ENCODE measurements around the gene RSKR. TPM values are rescaled to one million over a fixed set of nuclear protein-coding genes. Genes with fewer than 3 reads are reported as not detected.

RSKR gene
- total and polyA plus RNA-seq, 9 of the 15 experiments (the other 6 are each of a cell fraction or from before 2014, with no cell fraction given): 1.4 to 42.3 (median 16.2) TPM

DNA sequence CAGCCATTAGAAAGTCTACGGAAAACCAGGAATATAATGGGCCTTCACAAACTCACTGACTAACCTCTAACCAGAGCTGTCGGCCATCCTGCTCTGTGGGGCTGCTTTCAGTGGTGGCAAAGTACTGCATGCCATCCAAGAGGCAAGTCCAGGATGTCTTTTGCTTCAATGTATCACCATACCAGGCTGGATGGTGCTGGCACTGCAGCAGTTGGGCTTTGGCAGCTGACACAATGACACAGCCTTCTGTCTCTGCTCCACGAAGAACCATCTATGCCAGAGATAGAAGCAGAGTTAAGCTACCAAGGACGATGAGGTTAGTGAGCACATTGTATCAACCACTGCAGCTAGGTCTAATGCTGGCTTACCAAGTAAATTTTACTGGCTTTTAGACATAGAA lies 9.7 kb upstream of the RSKR start:
- Histone ChIP-seq H3K9me1 (ENCODE audit: control insufficient read depth, insufficient read depth, low read length) (no peaks in the 10 kb centered on the region), H3K9me3 (replicated peaks; ENCODE audit: control insufficient read depth, insufficient read depth, low read depth, low read length) (no peaks in the 10 kb centered on the region), H2AFZ (ENCODE audit: low read depth, low read length) (no peak overlapping the region), H4K20me1 (replicated peaks; ENCODE audit: control insufficient read depth, insufficient read depth, low read length) (no peaks in the 10 kb centered on the region), H3K4me3 (no peak overlapping the region), H3K27ac (ENCODE audit: extremely low read depth, low read depth, low read length) (no peak overlapping the region), H3K79me2 (ENCODE audit: control insufficient read depth, insufficient read depth, low read length) (no peaks in the 10 kb centered on the region), H3K27me3 (ENCODE audit: control insufficient read depth in 2 of 2, insufficient read depth in 2 of 2, low read length in 2 of 2) (no peaks in the 10 kb centered on the region), H3K36me3 (ENCODE audit: control insufficient read depth, insufficient read depth, low read length) (peaks cover 96% of the 10 kb centered on the region), H3K4me2 (ENCODE audit: insufficient read depth, low read length) (no peak overlapping the region), H3K4me1 (replicated peaks in 1 of 2; ENCODE audit: control insufficient read depth in 2 of 2, insufficient read depth in 2 of 2, low read length in 2 of 2) (no peaks in the 10 kb centered on the region), H3K9ac (ENCODE audit: insufficient read depth in 1 of 2, low read depth in 2 of 2, low read length in 2 of 2) (no peak overlapping the region)
- no peak for ATAC-seq
- CTCF ChIA-PET (ENCODE audit: low intra/inter-chr PET ratio): no interaction called here
- POLR2A ChIA-PET: interaction anchor here (0.6 to 1.7 kb wide), 6 partner anchors 11 to 192 kb away, joined by 3 to 7 read pairs (median 4); partner anchors contain the start of gene BLTP2
- no peak for FAIRE-seq
- BruUV-seq (replicated peaks): no TSS peak
- in situ Hi-C loops (cut with MboI): no loop called here
- TF ChIP-seq ZNF764 (CRISPR knock-in tag; IDR thresholded peaks at IDR 0.05; ENCODE audit: low read depth) (no peak), RBM34 (IDR thresholded peaks at IDR 0.05; ENCODE audit: borderline replicate concordance, insufficient read depth, low read length) (no peak), RUNX1 (IDR thresholded peaks at IDR 0.05; ENCODE audit: low read depth) (no peak), TAF7 (tag; IDR thresholded peaks at IDR 0.05) (no peak), NR3C1 (CRISPR knock-in tag; IDR thresholded peaks at IDR 0.05) (no peak), ZNF12 (CRISPR knock-in tag; IDR thresholded peaks at IDR 0.05) (no peak), ZC3H4 (CRISPR knock-in tag; IDR thresholded peaks at IDR 0.05; ENCODE audit: borderline replicate concordance) (no peak), ZNF780A (CRISPR knock-in tag; IDR thresholded peaks at IDR 0.05) (no peak), CTBP1 (IDR thresholded peaks at IDR 0.05; ENCODE audit: borderline replicate concordance) (no peak), PTBP1 (IDR thresholded peaks at IDR 0.05; ENCODE audit: low read depth, low read length) (no peak), ASH1L (IDR thresholded peaks at IDR 0.05; ENCODE audit: borderline replicate concordance, low read depth, partially characterized antibody) (no peak), MCM7 (IDR thresholded peaks at IDR 0.05) (no peak)
- TF ChIP-seq, protein P1, sequence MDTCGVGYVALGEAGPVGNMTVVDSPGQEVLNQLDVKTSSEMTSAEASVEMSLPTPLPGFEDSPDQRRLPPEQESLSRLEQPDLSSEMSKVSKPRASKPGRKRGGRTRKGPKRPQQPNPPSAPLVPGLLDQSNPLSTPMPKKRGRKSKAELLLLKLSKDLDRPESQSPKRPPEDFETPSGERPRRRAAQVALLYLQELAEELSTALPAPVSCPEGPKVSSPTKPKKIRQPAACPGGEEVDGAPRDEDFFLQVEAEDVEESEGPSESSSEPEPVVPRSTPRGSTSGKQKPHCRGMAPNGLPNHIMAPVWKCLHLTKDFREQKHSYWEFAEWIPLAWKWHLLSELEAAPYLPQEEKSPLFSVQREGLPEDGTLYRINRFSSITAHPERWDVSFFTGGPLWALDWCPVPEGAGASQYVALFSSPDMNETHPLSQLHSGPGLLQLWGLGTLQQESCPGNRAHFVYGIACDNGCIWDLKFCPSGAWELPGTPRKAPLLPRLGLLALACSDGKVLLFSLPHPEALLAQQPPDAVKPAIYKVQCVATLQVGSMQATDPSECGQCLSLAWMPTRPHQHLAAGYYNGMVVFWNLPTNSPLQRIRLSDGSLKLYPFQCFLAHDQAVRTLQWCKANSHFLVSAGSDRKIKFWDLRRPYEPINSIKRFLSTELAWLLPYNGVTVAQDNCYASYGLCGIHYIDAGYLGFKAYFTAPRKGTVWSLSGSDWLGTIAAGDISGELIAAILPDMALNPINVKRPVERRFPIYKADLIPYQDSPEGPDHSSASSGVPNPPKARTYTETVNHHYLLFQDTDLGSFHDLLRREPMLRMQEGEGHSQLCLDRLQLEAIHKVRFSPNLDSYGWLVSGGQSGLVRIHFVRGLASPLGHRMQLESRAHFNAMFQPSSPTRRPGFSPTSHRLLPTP (IDR thresholded peaks at IDR 0.05; ENCODE audit: borderline replicate concordance, extremely low read depth, insufficient read length): no peak
- TF ChIP-seq, protein P2, sequence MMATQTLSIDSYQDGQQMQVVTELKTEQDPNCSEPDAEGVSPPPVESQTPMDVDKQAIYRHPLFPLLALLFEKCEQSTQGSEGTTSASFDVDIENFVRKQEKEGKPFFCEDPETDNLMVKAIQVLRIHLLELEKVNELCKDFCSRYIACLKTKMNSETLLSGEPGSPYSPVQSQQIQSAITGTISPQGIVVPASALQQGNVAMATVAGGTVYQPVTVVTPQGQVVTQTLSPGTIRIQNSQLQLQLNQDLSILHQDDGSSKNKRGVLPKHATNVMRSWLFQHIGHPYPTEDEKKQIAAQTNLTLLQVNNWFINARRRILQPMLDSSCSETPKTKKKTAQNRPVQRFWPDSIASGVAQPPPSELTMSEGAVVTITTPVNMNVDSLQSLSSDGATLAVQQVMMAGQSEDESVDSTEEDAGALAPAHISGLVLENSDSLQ (IDR thresholded peaks at IDR 0.05): no peak
- TF ChIP-seq, protein P3, sequence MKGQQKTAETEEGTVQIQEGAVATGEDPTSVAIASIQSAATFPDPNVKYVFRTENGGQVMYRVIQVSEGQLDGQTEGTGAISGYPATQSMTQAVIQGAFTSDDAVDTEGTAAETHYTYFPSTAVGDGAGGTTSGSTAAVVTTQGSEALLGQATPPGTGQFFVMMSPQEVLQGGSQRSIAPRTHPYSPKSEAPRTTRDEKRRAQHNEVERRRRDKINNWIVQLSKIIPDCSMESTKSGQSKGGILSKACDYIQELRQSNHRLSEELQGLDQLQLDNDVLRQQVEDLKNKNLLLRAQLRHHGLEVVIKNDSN (CRISPR knock-in tag; IDR thresholded peaks at IDR 0.05): no peak
- WGBS (ENCODE audit: insufficient coverage, low coverage, missing lambda C conversion rate): 89% methylated on average over 4 of the region's 4 CpGs
- DNase-seq (ENCODE audit: extremely low read depth in 1 of 4, low spot score in 3 of 4): no peak
- intact Hi-C loops (cut with micrococcal nuclease): no loop called here

Measured in K562 (cell line).